ENCODE results near the gene CEACAM4. TPM values are rescaled to one million over a fixed set of nuclear protein-coding genes. Genes with fewer than 3 reads are reported as not detected.

CEACAM4 gene
- total RNA-seq, 1 experiment from 2014 or later = not detected

- DNase-seq (ENCODE audit: low read depth, low spot score) (no peak), ATAC-seq (no peak)
- CTCF ChIA-PET = no interaction called here
- intact Hi-C loops (cut with micrococcal nuclease; ENCODE audit: unreplicated experiment) (no loop called here), in situ Hi-C loops (cut with HindIII; ENCODE audit: low pct_unique_long_range_greater_than_20kb, low sequenced_read_pairs) (no loop called here)
- no peak for TF ChIP-seq TCF7L2 (IDR thresholded peaks at IDR 0.05; ENCODE audit: low read depth, low read length)
- TF ChIP-seq CTCF (IDR thresholded peaks at IDR 0.05) = no peak
- TF ChIP-seq REST (IDR thresholded peaks at IDR 0.05; ENCODE audit: insufficient read depth in 1 of 2, low read depth in 2 of 2, low read length in 1 of 2) = no peak
- TF ChIP-seq SIN3A (IDR thresholded peaks at IDR 0.05; ENCODE audit: borderline replicate concordance, insufficient read depth, low read depth, low read length) = no peak
- no peak for TF ChIP-seq POLR2AphosphoS5 (IDR thresholded peaks at IDR 0.05; ENCODE audit: low read depth, low read length)
- Histone ChIP-seq H3K4me1 (ENCODE audit: control insufficient read depth, insufficient read depth, low read length) (no peaks in the 10 kb centered on the region), H3K27me3 (ENCODE audit: control insufficient read depth, insufficient read depth, low read length) (no peaks in the 10 kb centered on the region), H3K27ac (ENCODE audit: low read length) (no peak overlapping the region), H3K36me3 (ENCODE audit: control insufficient read depth, insufficient read depth, low read length) (no peaks in the 10 kb centered on the region), H3K4me3 (ENCODE audit: low read depth in 2 of 2, low read length in 2 of 2) (no peak overlapping the region), H3K9me3 (ENCODE audit: control insufficient read depth, insufficient read depth, low read depth, low read length) (no peaks in the 10 kb centered on the region)
- POLR2A ChIA-PET = no interaction called here
- no TSS peak for BruUV-seq (replicated peaks)
Measured at GRCh38 chr19:41589371-41589770, 37.5 kb downstream of the CEACAM4 start.

- BruUV-seq (replicated peaks) = no TSS peak
- H3K27ac ChIP-seq (ENCODE audit: low read length) = no peak overlapping the region
- in situ Hi-C loops (cut with HindIII; ENCODE audit: low pct_unique_long_range_greater_than_20kb, low sequenced_read_pairs) = no loop called here
- H3K9me3 ChIP-seq (ENCODE audit: control insufficient read depth, insufficient read depth, low read depth, low read length) = no peaks in the 10 kb centered on the region
- CTCF ChIA-PET = no interaction called here
- intact Hi-C loops (cut with micrococcal nuclease; ENCODE audit: unreplicated experiment) = no loop called here
- no peaks in the 10 kb centered on the region for H3K27me3 ChIP-seq (ENCODE audit: control insufficient read depth, insufficient read depth, low read length)
- no peaks in the 10 kb centered on the region for H3K4me1 ChIP-seq (ENCODE audit: control insufficient read depth, insufficient read depth, low read length)
- POLR2A ChIA-PET = no interaction called here
- no peak overlapping the region for H3K4me3 ChIP-seq (ENCODE audit: low read depth in 2 of 2, low read length in 2 of 2)
- no peaks in the 10 kb centered on the region for H3K36me3 ChIP-seq (ENCODE audit: control insufficient read depth, insufficient read depth, low read length)
- ATAC-seq (no peak), DNase-seq (ENCODE audit: low read depth, low spot score) (no peak)
- TF ChIP-seq REST (IDR thresholded peaks at IDR 0.05; ENCODE audit: insufficient read depth in 1 of 2, low read depth in 2 of 2, low read length in 1 of 2) (peak; percentile 95 to 96), POLR2AphosphoS5 (IDR thresholded peaks at IDR 0.05; ENCODE audit: low read depth, low read length) (no peak)
Measured at GRCh38 chr19:41588497-41589209, 38.2 kb downstream of the CEACAM4 start.

Data from Panc1 (cell line).